RWPE2 (cell line): Measurements from ENCODE around the gene STX16.

Experiments
- ATAC-seq: fragments of 200-7000 bp; cut with Tn5 transposase; 3 replicates; pipeline ENCODE4 v1.9.1; 2021; ENCODE audit warnings: low read depth
- DNase-seq: peaks from one replicate; pipeline ENCODE4 v3.0.0-alpha.2; 2020; ENCODE audit warnings: low spot score
- H3K27ac ChIP-seq: fragments of 450-650 bp; 2 replicates; pipeline ENCODE4 v1.5.1; 2017; ENCODE audit warnings: mild to moderate bottlenecking; ENCODE audit not compliant: poor library complexity, severe bottlenecking
- H3K27me3 ChIP-seq: fragments of 250-450 bp; sonication (Bioruptor Pico); 2 replicates; pipeline ENCODE4 v1.5.1; 2021; ENCODE audit warnings: mild to moderate bottlenecking, moderate library complexity; ENCODE audit not compliant: insufficient read depth, poor library complexity, severe bottlenecking
- H3K36me3 ChIP-seq: fragments of 250-450 bp; sonication (Bioruptor Pico); 2 replicates; pipeline ENCODE4 v1.5.1; 2020; ENCODE audit warnings: low read depth, mild to moderate bottlenecking, moderate library complexity
- H3K4me1 ChIP-seq: fragments of 250-450 bp; sonication (Bioruptor Pico); 2 replicates; pipeline ENCODE4 v1.5.1; 2021; ENCODE audit warnings: mild to moderate bottlenecking, moderate library complexity; ENCODE audit not compliant: insufficient read depth, poor library complexity, severe bottlenecking
- H3K4me3 ChIP-seq: fragments of 250-450 bp; sonication (Bioruptor Pico); 2 replicates; pipeline ENCODE4 v1.5.1; 2021; ENCODE audit warnings: mild to moderate bottlenecking, moderate library complexity; ENCODE audit not compliant: severe bottlenecking
- H3K9me3 ChIP-seq: fragments of 250-450 bp; sonication (Bioruptor Pico); 2 replicates; pipeline ENCODE4 v1.5.1; 2021; ENCODE audit warnings: mild to moderate bottlenecking, moderate library complexity; ENCODE audit not compliant: severe bottlenecking
- TF ChIP-seq, protein P1 (sequence below): fragments of 450-650 bp; IDR thresholded peaks from one replicate; pipeline ENCODE4 v1.5.1; 2017; ENCODE audit warnings: mild to moderate bottlenecking, moderate library complexity; ENCODE audit not compliant: poor library complexity, severe bottlenecking

The STX16 gene

DNA sequence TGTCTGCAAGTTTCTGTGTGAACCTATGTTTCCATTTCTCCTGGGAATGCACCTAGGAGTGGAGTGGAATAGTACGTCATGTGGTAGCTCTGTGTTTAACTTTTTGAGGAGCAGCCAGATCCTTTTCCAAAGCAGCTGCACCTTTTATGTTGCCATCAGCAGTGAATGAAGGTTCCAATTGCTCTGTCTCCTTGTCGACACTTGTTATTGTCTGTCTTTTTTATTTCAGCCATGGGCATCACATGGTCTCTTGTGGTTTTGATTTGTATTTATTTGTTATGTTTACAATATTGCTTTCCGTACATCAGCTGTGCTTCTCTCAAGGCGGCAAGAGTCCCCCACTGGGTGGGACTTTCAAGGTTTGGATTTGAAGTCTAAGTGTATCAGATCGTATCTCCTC, 33.9 kb upstream of the STX16 start:
- DNase-seq (no peak), ATAC-seq (no peak)
- H3K36me3 ChIP-seq = no peaks in the 10 kb centered on the region
- H3K4me1 ChIP-seq = no peaks in the 10 kb centered on the region
- H3K4me3 ChIP-seq = no peak overlapping the region
- H3K27me3 ChIP-seq = no peaks in the 10 kb centered on the region
- H3K9me3 ChIP-seq = no peaks in the 10 kb centered on the region
- TF ChIP-seq, protein P1, sequence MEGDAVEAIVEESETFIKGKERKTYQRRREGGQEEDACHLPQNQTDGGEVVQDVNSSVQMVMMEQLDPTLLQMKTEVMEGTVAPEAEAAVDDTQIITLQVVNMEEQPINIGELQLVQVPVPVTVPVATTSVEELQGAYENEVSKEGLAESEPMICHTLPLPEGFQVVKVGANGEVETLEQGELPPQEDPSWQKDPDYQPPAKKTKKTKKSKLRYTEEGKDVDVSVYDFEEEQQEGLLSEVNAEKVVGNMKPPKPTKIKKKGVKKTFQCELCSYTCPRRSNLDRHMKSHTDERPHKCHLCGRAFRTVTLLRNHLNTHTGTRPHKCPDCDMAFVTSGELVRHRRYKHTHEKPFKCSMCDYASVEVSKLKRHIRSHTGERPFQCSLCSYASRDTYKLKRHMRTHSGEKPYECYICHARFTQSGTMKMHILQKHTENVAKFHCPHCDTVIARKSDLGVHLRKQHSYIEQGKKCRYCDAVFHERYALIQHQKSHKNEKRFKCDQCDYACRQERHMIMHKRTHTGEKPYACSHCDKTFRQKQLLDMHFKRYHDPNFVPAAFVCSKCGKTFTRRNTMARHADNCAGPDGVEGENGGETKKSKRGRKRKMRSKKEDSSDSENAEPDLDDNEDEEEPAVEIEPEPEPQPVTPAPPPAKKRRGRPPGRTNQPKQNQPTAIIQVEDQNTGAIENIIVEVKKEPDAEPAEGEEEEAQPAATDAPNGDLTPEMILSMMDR = no peak
- no peak overlapping the region for H3K27ac ChIP-seq

DNA sequence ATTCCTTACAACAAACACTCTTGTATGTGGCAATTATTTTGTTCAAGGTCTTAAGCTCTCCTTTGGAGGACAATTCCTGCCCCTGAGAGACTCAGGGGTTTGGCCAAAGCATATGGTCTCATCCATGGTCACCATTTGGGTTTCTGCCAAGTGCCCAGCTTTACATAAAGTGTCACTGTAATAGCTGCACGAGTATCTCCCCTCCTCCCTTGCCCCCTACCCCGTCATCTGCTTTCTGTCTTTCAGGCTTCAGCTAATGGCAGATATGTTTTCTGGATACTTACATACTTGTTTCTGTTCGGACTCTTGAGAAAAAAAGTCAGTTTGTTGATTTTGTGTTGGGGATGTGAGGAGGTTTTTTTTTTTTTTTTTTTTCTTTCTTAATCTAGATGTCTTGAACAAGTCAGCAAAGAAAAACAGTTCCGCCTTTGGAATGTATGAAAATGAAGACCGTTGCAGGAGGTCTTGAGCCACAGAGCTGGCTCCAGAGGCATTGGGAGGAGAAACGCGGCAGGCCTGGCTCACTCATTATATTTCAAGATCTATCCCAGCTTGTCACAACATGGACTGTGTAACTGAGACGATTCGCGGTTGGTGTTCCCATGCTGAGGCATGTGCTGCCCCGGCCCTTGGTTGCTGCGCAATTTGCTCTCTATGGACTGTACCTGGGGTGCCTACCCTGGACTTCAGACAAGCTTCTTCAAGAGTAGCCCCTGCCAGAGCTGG, 32.6 kb upstream of the STX16 start:
- Histone ChIP-seq H3K27me3 (no peaks in the 10 kb centered on the region), H3K4me3 (no peak overlapping the region), H3K9me3 (peaks cover 6% of the 10 kb centered on the region), H3K4me1 (peaks cover 1% of the 10 kb centered on the region), H3K27ac (no peak overlapping the region), H3K36me3 (no peaks in the 10 kb centered on the region)
- ATAC-seq = 0 out of 3 replicates have a peak, but pooled peaks have one; percentile 6
- TF ChIP-seq, protein P1 = no peak
- no peak for DNase-seq

DNA sequence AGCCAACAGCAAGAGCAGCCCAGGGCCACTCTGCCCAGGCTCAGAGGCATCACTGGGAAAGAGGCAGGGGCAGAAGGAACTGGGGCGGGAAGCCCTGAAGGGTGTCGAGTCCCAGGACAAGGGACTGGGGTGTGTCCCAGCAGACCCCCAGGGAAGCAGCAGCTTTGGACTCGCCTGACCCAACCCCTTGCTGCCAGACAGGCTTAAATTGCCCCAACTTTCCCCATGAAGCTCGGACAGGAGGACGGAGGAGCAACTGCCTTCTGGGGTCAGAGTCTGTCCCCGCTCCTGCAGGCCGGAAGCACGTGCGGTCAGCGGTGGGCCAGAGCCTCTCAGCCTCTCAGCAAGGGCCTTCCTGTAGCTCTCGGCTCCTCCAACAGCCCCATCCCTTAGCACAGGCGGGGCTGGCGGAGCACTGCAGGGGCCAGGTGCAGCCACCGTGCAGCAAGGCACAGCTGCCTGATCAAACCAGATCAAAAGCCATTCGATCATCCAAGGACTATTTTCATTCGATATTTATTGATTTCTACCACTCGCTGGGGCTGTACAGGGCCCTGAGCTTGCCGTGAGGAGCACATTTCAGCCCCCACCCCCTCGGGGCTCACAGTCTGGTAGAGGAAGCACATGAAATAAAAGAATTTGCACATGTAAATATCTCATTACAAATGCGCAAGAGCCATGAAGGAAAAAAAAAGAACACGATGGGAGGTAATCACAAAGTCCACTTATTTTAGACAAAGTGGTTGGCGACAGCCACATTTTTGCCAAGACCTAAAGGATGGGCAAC, 31.8 kb upstream of the STX16 start:
- peaks cover 6% of the 10 kb centered on the region for H3K9me3 ChIP-seq
- no peak for ATAC-seq
- H3K36me3 ChIP-seq = no peaks in the 10 kb centered on the region
- H3K27me3 ChIP-seq = no peaks in the 10 kb centered on the region
- H3K27ac ChIP-seq = no peak overlapping the region
- H3K4me1 ChIP-seq = peaks cover 7% of the 10 kb centered on the region
- TF ChIP-seq, protein P1 = no peak
- DNase-seq = no peak
- H3K4me3 ChIP-seq = no peak overlapping the region

DNA sequence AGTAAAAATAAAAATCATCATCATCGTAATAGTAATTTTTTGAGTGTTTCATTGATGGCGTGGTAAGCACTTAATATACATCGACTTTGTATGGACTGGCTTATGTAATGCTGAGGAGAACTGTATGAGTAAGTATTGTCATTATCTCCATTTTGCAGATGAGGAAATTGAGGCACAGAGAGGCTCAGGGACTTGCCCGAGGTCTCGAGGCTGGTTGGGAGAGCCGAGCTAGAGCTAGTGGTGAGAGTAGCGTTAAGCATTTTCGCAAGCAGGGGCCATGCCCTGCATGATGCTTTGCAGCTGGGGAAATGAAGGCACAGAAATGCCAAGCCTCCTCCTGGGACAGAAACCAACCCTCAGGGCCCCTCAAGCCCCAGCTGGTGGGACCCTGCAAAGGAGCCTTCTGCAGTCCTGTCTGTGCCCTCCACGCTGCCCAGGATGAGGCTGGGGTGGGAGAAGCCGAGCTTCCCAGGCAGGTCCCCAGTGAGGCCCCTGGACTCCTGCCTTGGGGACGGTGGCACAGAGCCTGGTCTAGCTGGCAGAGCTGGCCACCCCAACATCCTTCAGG, 31.1 kb upstream of the STX16 start:
- no peak for ATAC-seq
- H3K4me3 ChIP-seq = no peak overlapping the region
- peaks cover 6% of the 10 kb centered on the region for H3K9me3 ChIP-seq
- TF ChIP-seq, protein P1 = no peak
- H3K4me1 ChIP-seq = peaks cover 11% of the 10 kb centered on the region
- DNase-seq = no peak
- no peaks in the 10 kb centered on the region for H3K27me3 ChIP-seq
- H3K36me3 ChIP-seq = no peaks in the 10 kb centered on the region
- H3K27ac ChIP-seq = no peak overlapping the region
